ENCODE measurements around the gene RAB6B. TPM values are rescaled to one million over a fixed set of nuclear protein-coding genes. Genes with fewer than 3 reads are reported as not detected.

The RAB6B gene
- total and polyA plus RNA-seq, 2 of the 4 experiments (the other 2 are of a cell fraction), result 0.18 to 1.2 TPM

DNA sequence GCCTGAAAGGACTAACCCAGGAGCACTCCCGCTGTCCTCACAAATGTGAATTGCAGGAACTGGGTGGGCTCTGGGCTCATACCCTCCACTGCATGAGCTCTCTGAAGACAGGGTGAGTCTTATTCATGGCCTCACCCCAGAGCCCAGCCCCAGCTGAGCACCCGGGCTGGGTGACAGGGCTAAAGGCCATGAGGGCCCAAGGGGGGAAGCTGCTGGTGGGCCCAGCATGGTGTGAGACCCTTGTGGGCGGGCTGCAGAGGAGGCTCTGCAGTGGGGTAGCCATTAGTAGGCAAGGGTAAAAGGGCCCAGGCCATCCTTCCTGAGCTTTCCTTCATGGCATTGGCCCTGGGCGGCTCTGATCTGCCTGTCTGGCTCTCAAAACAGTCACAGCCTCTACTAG, 59.7 kb downstream of the RAB6B start:
- CTCF ChIA-PET, result interaction anchor here (1.0 kb wide), 1 partner anchor 11 kb away, joined by 3 read pairs; no protein-coding TSS in a partner anchor

More for the DNA sequence above, 59.7 kb downstream of the RAB6B start:
- Histone ChIP-seq H3K79me1 (ENCODE audit: low read depth in 1 of 2, low read length in 2 of 2) (no peaks in the 10 kb centered on the region), H2BK120ac (ENCODE audit: low read depth, low read length) (no peak overlapping the region), H2AK9ac (replicated peaks; ENCODE audit: low read depth, low read length, poor library complexity) (no peak overlapping the region), H3K14ac (replicated peaks; ENCODE audit: low read depth, low read length) (no peak overlapping the region), H3K27me3 (ENCODE audit: control insufficient read depth, insufficient read depth, low read length) (peaks cover 5% of the 10 kb centered on the region; the same call in 1 of the 2 replicates), H3K4ac (ENCODE audit: low read depth, low read length) (no peak overlapping the region), H3K4me3 (ENCODE audit: insufficient read depth, low read depth, low read length) (no peak overlapping the region), H3K4me2 (ENCODE audit: low read depth, low read length) (no peak overlapping the region), H3K56ac (ENCODE audit: extremely low read depth, insufficient read depth, low read length) (no peak overlapping the region), H3K4me1 (ENCODE audit: control insufficient read depth, insufficient read depth, low read length) (no peaks in the 10 kb centered on the region), H4K91ac (ENCODE audit: insufficient read depth, low read depth, low read length) (no peak overlapping the region), H2BK20ac (ENCODE audit: low read depth, low read length) (no peak overlapping the region), H3K36me3 (ENCODE audit: control insufficient read depth, insufficient read depth, low read length) (no peaks in the 10 kb centered on the region), H3K9me1 (ENCODE audit: insufficient read depth, low read length) (no peaks in the 10 kb centered on the region), H2AK5ac (ENCODE audit: low read depth, low read length) (no peak overlapping the region), H3K27ac (ENCODE audit: insufficient read depth, low read length) (no peak overlapping the region), H2BK5ac (ENCODE audit: low read depth, low read length, poor library complexity, severe bottlenecking) (no peak overlapping the region), H4K5ac (ENCODE audit: low read depth, low read length) (no peak overlapping the region), H4K20me1 (ENCODE audit: insufficient read depth, low read length) (no peaks in the 10 kb centered on the region), H2BK15ac (ENCODE audit: low read depth, low read length) (no peak overlapping the region), H3K23ac (ENCODE audit: low read depth, low read length) (no peak overlapping the region), H3K18ac (ENCODE audit: low read depth, low read length) (no peak overlapping the region), H2AFZ (replicated peaks; ENCODE audit: low read length, poor library complexity) (no peak overlapping the region), H4K8ac (ENCODE audit: low read depth in 2 of 2, low read length in 2 of 2) (no peak overlapping the region), H3K9ac (ENCODE audit: low read depth, low read length) (no peak overlapping the region), H3K9me3 (ENCODE audit: control insufficient read depth, insufficient read depth, low read length) (no peaks in the 10 kb centered on the region)
- POLR2A ChIA-PET (ENCODE audit: unreplicated experiment), result no interaction called here
- ATAC-seq (ENCODE audit: low read depth) (no peak), DNase-seq (no peak)
- WGBS, 2 experiments (ENCODE audit: extremely low coverage in 2 of 2, insufficient read length in 1 of 2), result no CpG with 5 or more reads among the region's 4 CpGs
- dilution Hi-C loops (cut with HindIII; ENCODE audit: low sequenced_read_pairs, unreplicated experiment) (no loop called here), intact Hi-C loops (cut with micrococcal nuclease) (no loop called here), in situ Hi-C loops (cut with MboI; ENCODE audit: low sequenced_read_pairs) (no loop called here)
- BruUV-seq (replicated peaks), result no TSS peak
- TF ChIP-seq MAFK (IDR thresholded peaks at IDR 0.05; ENCODE audit: low read depth, low read length) (no peak), RCOR1 (IDR thresholded peaks at IDR 0.05; ENCODE audit: insufficient replicate concordance, low read length) (no peak), BHLHE40 (IDR thresholded peaks at IDR 0.05; ENCODE audit: low read depth, low read length) (no peak), FOS (IDR thresholded peaks at IDR 0.05; ENCODE audit: low read depth, low read length) (no peak), NFE2L2 (IDR thresholded peaks at IDR 0.05; ENCODE audit: low read depth, low read length) (no peak)
- TF ChIP-seq, protein P1, sequence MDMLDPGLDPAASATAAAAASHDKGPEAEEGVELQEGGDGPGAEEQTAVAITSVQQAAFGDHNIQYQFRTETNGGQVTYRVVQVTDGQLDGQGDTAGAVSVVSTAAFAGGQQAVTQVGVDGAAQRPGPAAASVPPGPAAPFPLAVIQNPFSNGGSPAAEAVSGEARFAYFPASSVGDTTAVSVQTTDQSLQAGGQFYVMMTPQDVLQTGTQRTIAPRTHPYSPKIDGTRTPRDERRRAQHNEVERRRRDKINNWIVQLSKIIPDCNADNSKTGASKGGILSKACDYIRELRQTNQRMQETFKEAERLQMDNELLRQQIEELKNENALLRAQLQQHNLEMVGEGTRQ (IDR thresholded peaks at IDR 0.05; ENCODE audit: low read depth, low read length), result no peak
